ENCODE data around the gene ACTRT3.

GRCh38 chr3:169790687-169791429 lies 21.5 kb upstream of the ACTRT3 start:
- TF ChIP-seq CTCF (conservative IDR thresholded peaks at IDR 0.05 in 1 of 2, IDR thresholded peaks at IDR 0.05 in 1 of 2; ENCODE audit: low read depth in 1 of 2, low read length in 2 of 2) (no peak), EZH2 (IDR thresholded peaks at IDR 0.05; ENCODE audit: low read length, missing control alignments) (no peak)

Measured in fibroblast of lung (primary cell).